ENCODE data around the gene BAAT.
"Not testable (repeated sequence)": the region's sequence is repeated elsewhere in the genome, so short reads cannot be mapped to it uniquely, and the experiment has no call there.

Gene BAAT

GRCh38 chr9:101342595-101342994 lies 42.2 kb downstream of the BAAT start:
- in situ Hi-C loops (cut with HindIII; ENCODE audit: low pct_unique_long_range_greater_than_20kb, low sequenced_read_pairs): no loop called here
- TF ChIP-seq JUND (IDR thresholded peaks at IDR 0.05; ENCODE audit: low read depth): no peak
- DNase-seq (ENCODE audit: low read depth in 1 of 2, low spot score in 1 of 2): no peak

GRCh38 chr9:101341958-101342357 lies 42.8 kb downstream of the BAAT start:
- in situ Hi-C loops (cut with HindIII; ENCODE audit: low pct_unique_long_range_greater_than_20kb, low sequenced_read_pairs): no loop called here
- no peak for DNase-seq (ENCODE audit: low read depth in 1 of 2, low spot score in 1 of 2)
- TF ChIP-seq JUND (IDR thresholded peaks at IDR 0.05; ENCODE audit: low read depth): no peak

GRCh38 chr9:101337237-101337636 lies 47.6 kb downstream of the BAAT start:
- DNase-seq (ENCODE audit: low read depth in 1 of 2, low spot score in 1 of 2): no peak
- in situ Hi-C loops (cut with HindIII; ENCODE audit: low pct_unique_long_range_greater_than_20kb, low sequenced_read_pairs): no loop called here
- TF ChIP-seq JUND (IDR thresholded peaks at IDR 0.05; ENCODE audit: low read depth): no peak

- no peak for DNase-seq (ENCODE audit: low read depth in 1 of 2, low spot score in 1 of 2)
Observed at GRCh38 chr9:101336091-101336490, 48.7 kb downstream of the BAAT start.

DNA sequence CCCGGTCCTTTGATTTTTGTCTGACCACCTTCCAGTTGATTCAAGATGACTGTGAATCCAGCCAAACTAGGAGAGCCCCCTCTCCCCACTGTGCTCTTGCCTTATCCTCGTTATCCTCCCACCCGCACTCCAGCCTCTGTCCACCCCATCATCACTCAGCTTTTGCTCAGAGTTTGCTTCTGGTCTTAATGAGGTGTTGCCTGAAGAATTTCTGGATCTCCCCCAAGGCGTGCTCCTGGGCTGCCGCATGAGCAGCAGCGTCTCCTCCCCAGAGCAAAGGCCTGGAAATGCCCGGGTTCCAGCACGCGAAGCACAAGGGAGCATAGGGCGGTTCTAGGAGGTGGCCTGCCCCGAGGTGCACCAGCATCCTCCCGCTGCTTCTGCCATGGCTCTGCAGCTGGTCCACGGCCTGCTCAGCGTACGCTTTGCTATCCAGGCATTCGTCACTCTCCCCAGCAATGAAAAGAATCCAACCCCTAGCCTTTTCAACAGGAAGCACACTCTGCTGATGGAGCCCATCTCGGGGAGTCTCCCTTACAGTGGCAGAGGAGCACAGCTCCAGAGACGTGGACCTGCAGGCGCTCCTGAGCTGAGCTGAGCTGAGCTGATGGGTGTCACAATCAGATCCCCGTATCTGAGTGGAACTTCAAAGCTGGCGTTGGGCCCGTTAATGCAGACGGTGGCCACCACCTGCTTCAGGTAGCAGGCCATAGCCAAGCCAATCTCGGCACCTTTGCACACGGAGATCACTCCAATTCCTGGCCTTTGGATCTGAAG lies 50.7 kb downstream of the BAAT start:
- no peak for DNase-seq (ENCODE audit: low read depth in 1 of 2, low spot score in 1 of 2)
- in situ Hi-C loops (cut with HindIII; ENCODE audit: low pct_unique_long_range_greater_than_20kb, low sequenced_read_pairs): no loop called here
- TF ChIP-seq JUND (IDR thresholded peaks at IDR 0.05; ENCODE audit: low read depth): no peak

More at GRCh38 chr9:101336091-101336490, 48.7 kb downstream of the BAAT start:
- no peak for TF ChIP-seq JUND (IDR thresholded peaks at IDR 0.05; ENCODE audit: low read depth)
- in situ Hi-C loops (cut with HindIII; ENCODE audit: low pct_unique_long_range_greater_than_20kb, low sequenced_read_pairs): no loop called here

GRCh38 chr9:101333490-101333889 lies 51.3 kb downstream of the BAAT start:
- DNase-seq (ENCODE audit: low read depth in 1 of 2, low spot score in 1 of 2): no peak
- in situ Hi-C loops (cut with HindIII; ENCODE audit: low pct_unique_long_range_greater_than_20kb, low sequenced_read_pairs): no loop called here
- TF ChIP-seq JUND (IDR thresholded peaks at IDR 0.05; ENCODE audit: low read depth): no peak

DNA sequence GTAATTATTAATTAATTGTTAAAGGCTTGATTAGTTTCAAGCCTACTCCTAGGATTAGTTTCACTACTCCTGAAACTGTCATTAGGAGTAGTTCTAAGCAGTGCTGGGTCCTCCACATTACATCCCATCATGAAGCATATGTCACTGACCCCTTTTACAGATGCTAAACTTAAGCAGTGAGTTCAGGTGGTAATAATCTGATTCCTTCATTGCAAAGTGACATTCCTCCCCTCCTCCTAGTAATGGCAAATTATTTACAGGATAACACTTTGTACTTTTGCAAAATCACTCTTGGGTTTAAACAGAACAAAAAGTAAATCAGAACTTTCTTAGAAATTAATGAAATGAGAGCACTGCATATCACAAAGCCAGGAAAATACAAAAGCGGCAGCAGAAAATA lies 52.4 kb downstream of the BAAT start:
- TF ChIP-seq JUND (IDR thresholded peaks at IDR 0.05; ENCODE audit: low read depth): no peak
- no peak for DNase-seq (ENCODE audit: low read depth in 1 of 2, low spot score in 1 of 2)
- in situ Hi-C loops (cut with HindIII; ENCODE audit: low pct_unique_long_range_greater_than_20kb, low sequenced_read_pairs): no loop called here

GRCh38 chr9:101327422-101327909 lies 57.3 kb downstream of the BAAT start:
- DNase-seq (ENCODE audit: low read depth in 1 of 2, low spot score in 1 of 2); in situ Hi-C loops (cut with HindIII; ENCODE audit: low pct_unique_long_range_greater_than_20kb, low sequenced_read_pairs): not testable (repeated sequence)

DNA sequence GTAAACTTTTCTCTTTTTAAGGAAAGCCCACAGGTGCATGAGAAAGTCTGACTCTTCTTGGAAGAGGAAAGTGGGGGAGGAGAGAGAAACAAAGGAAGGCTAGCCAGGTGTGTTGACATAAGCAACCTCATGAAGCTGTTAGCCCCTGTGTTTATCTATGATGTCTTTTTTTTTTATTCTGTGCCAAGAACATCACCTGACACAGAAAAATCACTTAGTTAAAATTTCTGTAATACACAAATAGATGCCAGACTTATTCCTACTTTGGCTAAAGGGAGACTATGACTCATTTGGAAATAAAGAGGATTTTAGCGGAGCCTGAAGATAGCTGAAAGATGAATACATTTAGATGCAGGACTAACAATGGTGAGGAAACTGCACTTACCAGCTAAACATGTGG lies 58.3 kb downstream of the BAAT start:
- in situ Hi-C loops (cut with HindIII; ENCODE audit: low pct_unique_long_range_greater_than_20kb, low sequenced_read_pairs): no loop called here
- no peak for TF ChIP-seq JUND (IDR thresholded peaks at IDR 0.05; ENCODE audit: low read depth)

DNA sequence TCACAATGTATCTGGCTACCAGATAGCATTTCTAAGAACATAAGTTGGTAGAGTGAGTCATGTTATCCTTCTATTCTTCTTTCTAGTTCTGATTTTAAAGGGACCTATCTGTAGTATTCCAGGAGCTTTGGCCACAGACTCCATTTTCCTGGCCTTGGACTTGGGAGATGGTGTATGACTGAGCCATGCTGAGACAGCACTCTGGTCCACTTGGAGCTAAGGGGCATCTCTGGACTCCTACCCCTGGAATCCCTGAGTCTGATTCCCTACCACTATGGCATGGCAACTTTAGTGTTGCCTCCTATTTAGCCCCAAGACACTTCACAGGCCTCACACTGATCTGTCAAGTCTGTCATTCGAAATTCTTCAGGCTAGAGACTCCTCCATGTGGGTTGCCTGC lies 58.8 kb downstream of the BAAT start:
- TF ChIP-seq JUND (IDR thresholded peaks at IDR 0.05; ENCODE audit: low read depth): no peak
- in situ Hi-C loops (cut with HindIII; ENCODE audit: low pct_unique_long_range_greater_than_20kb, low sequenced_read_pairs): no loop called here
- no peak for DNase-seq (ENCODE audit: low read depth in 1 of 2, low spot score in 1 of 2)

More for the DNA sequence above, 58.3 kb downstream of the BAAT start:
- DNase-seq (ENCODE audit: low read depth in 1 of 2, low spot score in 1 of 2): no peak

DNA sequence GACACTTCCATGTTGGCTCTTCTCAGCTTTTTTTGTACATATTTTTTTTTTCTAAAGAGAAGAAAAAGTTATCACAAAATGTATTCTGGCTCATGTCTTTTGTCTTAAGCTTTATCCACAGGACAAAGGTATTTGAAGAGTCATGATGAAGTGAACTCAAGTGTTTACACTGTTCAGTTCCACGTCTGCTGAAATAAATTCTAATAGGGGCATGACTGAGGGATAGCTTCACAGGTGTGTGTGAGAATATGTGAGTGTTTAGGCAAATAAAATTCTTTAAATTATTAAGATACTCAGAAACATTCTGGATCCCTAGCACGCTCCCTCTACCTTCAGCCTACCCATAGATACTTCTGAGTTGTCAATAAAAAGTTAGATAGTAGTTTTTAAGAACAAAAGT lies 59.8 kb downstream of the BAAT start:
- in situ Hi-C loops (cut with HindIII; ENCODE audit: low pct_unique_long_range_greater_than_20kb, low sequenced_read_pairs): no loop called here

DNA sequence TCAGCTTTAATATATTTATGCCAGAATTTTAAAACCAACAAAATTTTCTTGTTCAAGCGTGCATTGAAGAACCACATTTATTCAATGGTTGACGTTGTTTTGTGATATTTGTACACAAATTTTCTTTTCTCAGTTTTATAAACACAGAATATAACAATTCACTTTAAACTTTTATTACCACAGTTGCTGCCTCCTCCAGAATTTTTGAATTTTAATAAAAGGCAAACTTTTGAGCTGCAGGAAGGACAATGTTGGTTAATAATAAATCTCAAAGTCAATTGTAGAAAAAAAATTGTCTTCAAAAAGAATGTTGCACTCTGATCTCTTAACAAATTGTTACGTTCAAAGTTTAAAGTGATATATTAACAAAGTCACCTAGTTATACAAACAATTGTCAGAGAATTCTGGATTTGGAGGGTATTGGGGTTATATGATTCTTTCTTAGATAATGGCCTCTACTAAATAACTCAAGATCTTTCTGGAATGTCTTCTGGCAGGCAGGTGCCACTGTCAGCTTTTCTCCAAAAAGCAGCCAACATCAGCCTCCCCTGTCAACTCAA lies 60.5 kb downstream of the BAAT start:
- DNase-seq (ENCODE audit: low read depth in 1 of 2, low spot score in 1 of 2): no peak
- TF ChIP-seq JUND (IDR thresholded peaks at IDR 0.05; ENCODE audit: low read depth): no peak
- in situ Hi-C loops (cut with HindIII; ENCODE audit: low pct_unique_long_range_greater_than_20kb, low sequenced_read_pairs): no loop called here

More for the DNA sequence above, 59.8 kb downstream of the BAAT start:
- no peak for DNase-seq (ENCODE audit: low read depth in 1 of 2, low spot score in 1 of 2)
- TF ChIP-seq JUND (IDR thresholded peaks at IDR 0.05; ENCODE audit: low read depth): no peak

DNA sequence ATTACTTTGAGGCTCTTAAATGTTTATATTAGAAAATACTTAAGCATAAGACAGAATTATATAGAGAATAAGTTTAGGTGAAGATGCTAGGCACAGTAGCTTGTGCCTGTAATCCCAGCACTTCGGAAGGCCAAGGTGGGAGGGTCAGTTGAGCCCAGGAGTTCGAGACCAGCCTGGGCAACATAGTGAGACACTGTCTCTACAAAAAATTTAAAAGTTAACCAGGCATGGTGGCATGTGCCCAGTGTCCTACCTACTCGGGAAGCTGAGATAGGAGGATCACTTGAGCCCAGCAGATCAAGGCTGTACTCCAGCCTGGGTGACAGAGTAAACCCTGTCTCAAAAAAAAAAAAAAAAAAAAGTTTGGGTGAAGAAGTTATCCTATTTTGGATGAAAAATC lies 61.7 kb downstream of the BAAT start:
- no peak for TF ChIP-seq JUND (IDR thresholded peaks at IDR 0.05; ENCODE audit: low read depth)
- in situ Hi-C loops (cut with HindIII; ENCODE audit: low pct_unique_long_range_greater_than_20kb, low sequenced_read_pairs): no loop called here
- no peak for DNase-seq (ENCODE audit: low read depth in 1 of 2, low spot score in 1 of 2)
